ENCODE measurements around the gene UMPS. TPM values are rescaled to one million over a fixed set of nuclear protein-coding genes. Genes with fewer than 3 reads are reported as not detected.

UMPS gene
- total and polyA plus RNA-seq, 2 experiments from 2014 or later: 25.9 to 37.3 TPM

- Histone ChIP-seq H2AFZ (no peak overlapping the region), H3K27ac (no peak overlapping the region), H3K9me3 (ENCODE audit: low read depth) (no peaks in the 10 kb centered on the region), H3K4me1 (ENCODE audit: insufficient read depth) (peaks cover 21% of the 10 kb centered on the region), H4K20me1 (ENCODE audit: insufficient read depth, poor library complexity, severe bottlenecking) (no peaks in the 10 kb centered on the region), H3K4me3 (no peak overlapping the region), H3K4me2 (no peak overlapping the region), H3K9me2 (replicated peaks; ENCODE audit: insufficient read depth) (no peaks in the 10 kb centered on the region), H3K79me2 (no peaks in the 10 kb centered on the region), H3K36me3 (replicated peaks; ENCODE audit: insufficient read depth, low read depth) (no peaks in the 10 kb centered on the region), H3K27me3 (no peaks in the 10 kb centered on the region)
- DNase-seq (ENCODE audit: low spot score): no peak
- TF ChIP-seq, protein P1, sequence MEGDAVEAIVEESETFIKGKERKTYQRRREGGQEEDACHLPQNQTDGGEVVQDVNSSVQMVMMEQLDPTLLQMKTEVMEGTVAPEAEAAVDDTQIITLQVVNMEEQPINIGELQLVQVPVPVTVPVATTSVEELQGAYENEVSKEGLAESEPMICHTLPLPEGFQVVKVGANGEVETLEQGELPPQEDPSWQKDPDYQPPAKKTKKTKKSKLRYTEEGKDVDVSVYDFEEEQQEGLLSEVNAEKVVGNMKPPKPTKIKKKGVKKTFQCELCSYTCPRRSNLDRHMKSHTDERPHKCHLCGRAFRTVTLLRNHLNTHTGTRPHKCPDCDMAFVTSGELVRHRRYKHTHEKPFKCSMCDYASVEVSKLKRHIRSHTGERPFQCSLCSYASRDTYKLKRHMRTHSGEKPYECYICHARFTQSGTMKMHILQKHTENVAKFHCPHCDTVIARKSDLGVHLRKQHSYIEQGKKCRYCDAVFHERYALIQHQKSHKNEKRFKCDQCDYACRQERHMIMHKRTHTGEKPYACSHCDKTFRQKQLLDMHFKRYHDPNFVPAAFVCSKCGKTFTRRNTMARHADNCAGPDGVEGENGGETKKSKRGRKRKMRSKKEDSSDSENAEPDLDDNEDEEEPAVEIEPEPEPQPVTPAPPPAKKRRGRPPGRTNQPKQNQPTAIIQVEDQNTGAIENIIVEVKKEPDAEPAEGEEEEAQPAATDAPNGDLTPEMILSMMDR (IDR thresholded peaks at IDR 0.05; ENCODE audit: poor library complexity): no peak
- no peak for TF ChIP-seq EZH2 (IDR thresholded peaks at IDR 0.05; ENCODE audit: borderline replicate concordance)
- TF ChIP-seq EZH2phosphoT487 (IDR thresholded peaks at IDR 0.05; ENCODE audit: low read depth, severe bottlenecking, unreplicated experiment): no peak
- WGBS (ENCODE audit: low lambda C conversion rate, missing lambda C conversion rate): 92% methylated on average over 3 of the region's 3 CpGs
These were observed 34.9 kb upstream of the UMPS start for GRCh38 chr3:124695369-124695768.

- Histone ChIP-seq H4K20me1 (ENCODE audit: insufficient read depth, poor library complexity, severe bottlenecking) (no peaks in the 10 kb centered on the region), H3K4me2 (no peak overlapping the region), H3K79me2 (no peaks in the 10 kb centered on the region), H2AFZ (no peak overlapping the region), H3K27ac (no peak overlapping the region), H3K36me3 (replicated peaks; ENCODE audit: insufficient read depth, low read depth) (no peaks in the 10 kb centered on the region), H3K4me1 (ENCODE audit: insufficient read depth) (peaks cover 21% of the 10 kb centered on the region), H3K9me2 (replicated peaks; ENCODE audit: insufficient read depth) (no peaks in the 10 kb centered on the region), H3K27me3 (no peaks in the 10 kb centered on the region), H3K9me3 (ENCODE audit: low read depth) (no peaks in the 10 kb centered on the region), H3K4me3 (no peak overlapping the region)
- WGBS (ENCODE audit: low lambda C conversion rate, missing lambda C conversion rate): 93% methylated on average over 4 of the region's 4 CpGs
- TF ChIP-seq EZH2phosphoT487 (IDR thresholded peaks at IDR 0.05; ENCODE audit: low read depth, severe bottlenecking, unreplicated experiment) (no peak), EZH2 (IDR thresholded peaks at IDR 0.05; ENCODE audit: borderline replicate concordance) (no peak)
- TF ChIP-seq, protein P1 (IDR thresholded peaks at IDR 0.05; ENCODE audit: poor library complexity): no peak
- DNase-seq (ENCODE audit: low spot score): no peak
These were observed 34.2 kb upstream of the UMPS start for GRCh38 chr3:124696006-124696405.

DNA sequence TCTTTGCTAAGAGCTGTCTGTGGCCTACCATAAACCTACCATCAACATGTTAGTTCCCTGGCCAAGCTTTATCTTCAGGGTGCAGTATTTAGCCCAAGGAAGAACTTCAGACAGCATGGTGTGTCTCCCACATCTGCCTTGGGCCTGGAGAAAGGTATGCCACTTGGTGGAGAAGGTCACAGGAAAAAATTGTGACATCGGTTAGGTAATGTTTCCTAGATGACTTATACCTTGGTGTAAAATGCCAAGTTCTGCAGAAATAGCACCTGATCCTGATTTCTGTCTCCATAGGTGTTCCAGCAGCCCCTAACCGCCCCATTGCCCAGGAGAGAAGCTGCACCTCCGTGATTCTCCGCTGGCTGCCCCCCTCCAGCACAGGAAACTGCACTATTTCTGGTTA, 33.0 kb upstream of the UMPS start:
- TF ChIP-seq EZH2 (IDR thresholded peaks at IDR 0.05; ENCODE audit: borderline replicate concordance): no peak
- TF ChIP-seq, protein P1 (IDR thresholded peaks at IDR 0.05; ENCODE audit: poor library complexity): no peak
- no peaks in the 10 kb centered on the region for H3K27me3 ChIP-seq
- H3K4me1 ChIP-seq (ENCODE audit: insufficient read depth): peaks cover 21% of the 10 kb centered on the region
- H3K4me3 ChIP-seq: no peak overlapping the region
- DNase-seq (ENCODE audit: low spot score): no peak
- 86% methylated on average over 4 of the region's 4 CpGs for WGBS (ENCODE audit: low lambda C conversion rate, missing lambda C conversion rate)
- H2AFZ ChIP-seq: no peak overlapping the region
- no peak overlapping the region for H3K4me2 ChIP-seq
- H3K36me3 ChIP-seq (replicated peaks; ENCODE audit: insufficient read depth, low read depth): no peaks in the 10 kb centered on the region
- H3K9me3 ChIP-seq (ENCODE audit: low read depth): no peaks in the 10 kb centered on the region
- no peaks in the 10 kb centered on the region for H3K9me2 ChIP-seq (replicated peaks; ENCODE audit: insufficient read depth)
- H4K20me1 ChIP-seq (ENCODE audit: insufficient read depth, poor library complexity, severe bottlenecking): no peaks in the 10 kb centered on the region
- no peaks in the 10 kb centered on the region for H3K79me2 ChIP-seq
- no peak overlapping the region for H3K27ac ChIP-seq

Data from hepatocyte (in vitro differentiated cells).